DMS53 treated with DMSO at 0.1 percent for 48 hours (cell line): ENCODE measurements around the gene DEPDC1B.
A peak's percentile ranks its signal among the peaks of the same experiment; 100 is the strongest.
"Not testable (repeated sequence)": the region's sequence is repeated elsewhere in the genome, so short reads cannot be mapped to it uniquely, and the experiment has no call there.

Experiments used
- DNase-seq: peaks from one replicate; lab custom pipeline; 2025; ENCODE audit not compliant: unreplicated experiment; lab: John Stamatoyannopoulos, UW

Gene DEPDC1B

DNA sequence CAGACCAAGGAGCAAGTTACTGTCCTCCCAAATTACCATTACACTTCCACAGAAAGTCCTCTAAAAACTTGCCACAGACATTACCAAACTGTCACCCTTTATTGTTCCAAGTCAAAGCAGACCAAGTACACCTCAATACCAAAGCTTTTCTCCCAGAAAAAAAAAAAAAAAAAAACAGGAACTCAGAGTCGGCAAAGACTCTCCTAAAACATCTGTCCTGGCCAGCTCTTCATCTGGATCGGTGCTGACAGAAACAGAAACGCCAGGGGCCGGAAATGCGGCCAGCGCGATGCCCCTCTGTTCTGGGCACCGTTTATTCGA is 718 bp downstream of the DEPDC1B start:
- DNase-seq = no peak

GRCh38 chr5:60698336-60698735 is 1.6 kb downstream of the DEPDC1B start:
- no peak for DNase-seq

- DNase-seq = no peak
Measured at GRCh38 chr5:60690326-60690725, 9.6 kb downstream of the DEPDC1B start.

DNA sequence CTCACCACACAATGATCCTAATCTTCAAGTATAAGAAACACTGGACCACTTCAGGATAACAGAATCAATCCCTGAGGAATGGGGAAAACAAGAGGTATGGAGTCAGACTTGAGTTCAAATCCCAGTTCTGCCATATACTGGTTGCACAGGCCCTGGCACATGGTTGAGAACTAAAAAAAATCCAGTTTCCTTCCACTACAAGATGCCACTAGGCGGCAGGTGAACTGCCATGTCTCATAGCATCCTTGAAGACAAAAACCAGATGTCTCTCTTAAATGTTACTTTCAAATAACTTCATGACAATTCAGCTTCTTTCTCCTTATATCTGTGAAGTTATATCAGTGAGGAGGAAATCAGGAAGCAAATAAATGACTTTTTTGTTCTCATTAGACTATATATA is 11.0 kb downstream of the DEPDC1B start:
- DNase-seq = no peak

DNA sequence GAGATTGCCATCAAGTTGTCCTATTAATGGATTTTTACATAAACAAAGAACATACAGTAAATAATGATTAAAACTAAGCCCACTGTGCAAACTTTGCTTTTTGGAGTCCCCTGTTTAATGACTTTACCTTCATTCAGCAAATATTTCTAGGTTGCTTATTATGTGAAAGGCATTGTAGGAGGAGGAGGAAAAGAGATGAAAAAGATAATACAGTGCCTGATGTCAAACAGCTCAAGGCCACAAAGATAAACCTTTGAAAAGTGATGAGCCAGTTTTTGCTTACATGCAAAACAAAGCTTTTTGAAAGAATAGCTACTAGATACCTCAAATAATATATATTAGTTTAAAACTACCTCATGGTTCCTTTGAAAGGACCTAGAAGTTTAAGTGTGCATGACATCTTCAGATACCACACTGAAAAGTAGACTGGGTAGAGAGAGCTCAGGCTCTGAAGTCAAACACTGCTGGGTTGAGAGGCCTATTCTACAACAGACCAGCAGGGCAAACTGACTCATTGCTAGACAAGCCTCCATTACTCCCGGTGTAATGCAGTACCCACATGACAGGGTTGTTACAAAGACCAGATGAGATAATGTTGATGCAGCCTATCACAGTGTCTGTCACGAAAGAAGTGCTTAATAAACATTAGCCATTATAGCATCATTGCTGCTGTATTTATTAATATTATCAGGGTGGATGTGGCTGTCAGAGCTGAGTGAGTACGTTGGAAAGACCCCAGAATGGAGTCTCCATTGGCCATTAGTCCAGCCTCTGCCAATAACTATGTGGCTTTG is 11.8 kb downstream of the DEPDC1B start:
- peak; percentile 36 for DNase-seq

GRCh38 chr5:60686157-60686556 is 13.8 kb downstream of the DEPDC1B start:
- no peak for DNase-seq

DNA sequence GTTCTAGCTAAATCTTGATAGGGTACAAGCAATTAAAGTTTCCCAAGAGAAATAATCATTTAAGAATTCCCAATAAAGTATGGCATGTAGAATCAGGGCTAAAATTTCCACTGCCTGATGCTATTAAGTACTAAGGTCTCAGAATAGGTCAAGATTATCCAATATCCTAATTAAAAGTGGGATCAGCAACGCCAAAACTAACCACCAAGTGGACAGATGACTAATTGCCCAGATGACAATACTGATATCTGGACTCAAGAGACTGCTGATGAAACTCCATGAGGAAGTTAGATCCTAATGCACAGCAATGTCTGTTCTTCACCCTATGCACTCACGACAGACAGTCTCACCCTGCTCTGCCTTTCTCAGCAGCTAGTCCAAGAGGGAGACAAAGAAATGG is 14.3 kb downstream of the DEPDC1B start:
- no peak for DNase-seq

GRCh38 chr5:60685028-60685427 is 14.9 kb downstream of the DEPDC1B start:
- no peak for DNase-seq

DNA sequence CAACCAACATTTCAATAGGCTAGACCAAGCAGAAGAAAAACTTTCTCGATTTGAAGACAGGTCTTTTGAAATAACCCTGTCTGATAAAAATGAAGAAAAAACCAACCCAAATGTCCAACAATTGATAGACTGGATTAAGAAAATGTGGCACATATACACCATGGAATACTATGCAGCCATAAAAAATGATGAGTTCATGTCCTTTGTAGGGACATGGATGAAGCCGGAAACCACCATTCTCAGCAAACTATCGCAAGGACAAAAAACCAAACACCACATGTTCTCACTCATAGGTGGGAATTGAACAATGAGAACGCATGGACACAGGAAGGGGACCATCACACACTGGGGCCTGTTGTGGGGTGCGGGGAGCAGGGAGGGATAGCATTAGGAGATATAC is 18.0 kb downstream of the DEPDC1B start:
- not testable (repeated sequence) for DNase-seq

- no peak for DNase-seq
Measured at GRCh38 chr5:60679816-60680215, 20.1 kb downstream of the DEPDC1B start.

- peak; percentile 29 for DNase-seq
Measured at GRCh38 chr5:60677850-60678664, 21.9 kb downstream of the DEPDC1B start.

DNA sequence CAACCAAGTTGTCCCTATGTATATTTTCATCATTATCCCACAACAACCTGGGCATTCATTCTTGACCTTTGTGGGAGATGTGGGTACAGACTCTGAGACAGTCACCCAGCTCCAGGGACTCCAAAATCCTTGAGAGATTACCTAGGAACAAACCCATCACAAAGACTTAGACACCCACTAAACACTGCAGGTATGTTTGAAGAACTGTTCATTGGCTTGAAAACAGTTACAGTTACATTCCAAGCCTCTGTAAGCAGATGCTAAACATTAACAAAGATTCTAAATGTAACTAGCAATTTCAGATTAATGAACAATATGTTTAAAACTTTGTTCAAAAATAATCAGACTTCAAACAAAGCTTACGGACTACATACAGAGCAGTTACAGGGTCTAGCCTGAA is 24.7 kb downstream of the DEPDC1B start:
- no peak for DNase-seq

GRCh38 chr5:60674251-60675069 is 25.5 kb downstream of the DEPDC1B start:
- no peak for DNase-seq

DNA sequence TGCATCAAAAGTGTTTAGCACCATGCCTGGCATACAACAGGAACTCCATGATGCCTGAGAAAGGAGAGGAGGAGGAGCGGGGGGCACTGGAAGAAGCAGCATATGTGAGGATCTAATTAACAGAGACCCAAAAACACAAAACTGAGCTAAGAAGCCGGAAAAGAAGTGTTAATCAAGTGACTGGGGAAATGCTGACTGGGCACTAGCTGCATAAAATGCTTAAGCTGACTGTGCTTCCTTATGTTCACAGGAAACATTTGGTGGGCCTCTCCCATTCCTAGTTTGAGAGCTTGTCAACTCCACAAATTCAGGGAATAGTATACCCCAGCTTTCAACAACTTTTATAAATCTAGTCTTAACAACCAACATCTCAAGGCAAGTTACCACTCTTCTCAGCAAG is 26.6 kb downstream of the DEPDC1B start:
- no peak for DNase-seq

DNA sequence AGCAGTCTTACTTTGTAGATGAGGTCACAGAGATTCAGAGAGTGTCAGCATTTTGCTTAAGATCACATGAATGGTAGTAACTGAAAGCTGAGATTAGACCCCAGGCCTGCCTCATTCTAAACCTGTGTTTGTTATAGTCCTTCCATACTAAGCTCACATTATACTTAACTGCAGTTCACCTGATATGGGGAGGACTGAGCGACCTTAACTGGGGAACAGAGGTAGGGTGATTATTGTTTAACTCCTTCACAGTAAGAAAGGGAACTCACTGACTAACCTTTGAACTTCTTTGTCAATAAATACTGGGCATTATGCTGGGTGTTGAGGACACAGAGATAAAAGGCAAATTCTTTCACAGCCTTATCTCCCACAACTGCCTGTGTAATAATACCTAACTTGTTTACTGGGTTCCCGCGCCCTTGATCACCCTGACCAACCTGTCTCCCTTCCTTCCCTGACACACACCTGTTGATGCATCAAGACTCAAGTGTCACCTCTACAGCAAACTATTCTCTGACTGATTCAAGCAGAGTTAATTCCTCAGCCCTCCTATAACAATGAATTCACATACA is 27.2 kb downstream of the DEPDC1B start:
- no peak for DNase-seq

DNA sequence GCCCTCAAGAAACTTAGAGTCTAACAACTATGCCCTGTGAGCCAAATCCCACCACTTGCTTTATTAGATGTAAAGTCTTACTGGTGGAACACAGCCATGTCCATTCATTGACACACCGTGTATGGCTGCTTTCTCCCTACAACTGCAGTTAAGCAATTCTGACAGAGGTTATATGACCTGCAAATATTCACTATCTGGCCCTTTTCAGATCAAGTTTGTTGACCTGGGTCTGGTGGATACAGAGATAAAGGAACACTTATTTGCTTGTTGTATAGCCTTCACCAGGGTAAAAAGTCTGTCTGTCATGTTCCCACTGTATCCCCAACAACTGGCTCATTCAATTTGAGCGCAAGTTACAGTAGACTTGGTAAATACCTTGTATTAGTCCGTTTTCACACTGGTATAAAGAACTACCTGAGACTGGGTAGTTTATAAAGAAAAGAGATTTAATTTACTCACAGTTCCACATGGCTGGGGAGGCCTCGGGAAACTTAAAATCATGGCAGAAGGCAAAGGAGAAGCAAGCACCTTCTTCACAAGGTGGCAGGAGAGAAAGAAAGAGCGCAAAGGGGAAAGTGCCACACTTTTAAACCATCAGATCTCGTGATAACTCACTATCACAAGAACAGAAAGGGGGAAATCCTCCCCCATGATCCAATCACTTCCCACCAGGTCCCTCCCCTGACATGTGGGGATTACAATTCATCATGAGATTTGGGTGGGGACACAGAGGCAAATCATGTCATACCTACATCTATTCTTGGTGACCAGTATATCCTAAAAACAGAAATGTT is 27.9 kb downstream of the DEPDC1B start:
- DNase-seq = no peak

DNA sequence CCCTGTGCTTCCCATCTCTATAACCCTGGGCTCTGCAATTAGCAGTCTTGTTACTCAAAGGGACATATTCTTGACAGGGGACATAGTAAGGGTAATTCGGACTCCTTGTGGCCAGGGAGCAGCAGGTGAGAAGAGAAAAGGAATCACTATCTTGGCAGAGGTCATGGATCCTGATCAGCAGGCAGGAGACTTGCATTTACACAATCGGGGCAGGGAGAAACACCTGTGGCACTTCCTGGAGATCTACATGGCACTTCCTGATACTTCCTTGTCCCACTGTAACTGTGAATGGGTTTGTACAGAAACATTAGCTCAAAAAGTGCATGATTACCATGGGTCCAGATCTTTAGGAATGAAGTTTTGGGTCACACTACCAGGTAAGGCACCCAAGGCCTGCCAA is 29.2 kb downstream of the DEPDC1B start:
- DNase-seq = no peak

DNA sequence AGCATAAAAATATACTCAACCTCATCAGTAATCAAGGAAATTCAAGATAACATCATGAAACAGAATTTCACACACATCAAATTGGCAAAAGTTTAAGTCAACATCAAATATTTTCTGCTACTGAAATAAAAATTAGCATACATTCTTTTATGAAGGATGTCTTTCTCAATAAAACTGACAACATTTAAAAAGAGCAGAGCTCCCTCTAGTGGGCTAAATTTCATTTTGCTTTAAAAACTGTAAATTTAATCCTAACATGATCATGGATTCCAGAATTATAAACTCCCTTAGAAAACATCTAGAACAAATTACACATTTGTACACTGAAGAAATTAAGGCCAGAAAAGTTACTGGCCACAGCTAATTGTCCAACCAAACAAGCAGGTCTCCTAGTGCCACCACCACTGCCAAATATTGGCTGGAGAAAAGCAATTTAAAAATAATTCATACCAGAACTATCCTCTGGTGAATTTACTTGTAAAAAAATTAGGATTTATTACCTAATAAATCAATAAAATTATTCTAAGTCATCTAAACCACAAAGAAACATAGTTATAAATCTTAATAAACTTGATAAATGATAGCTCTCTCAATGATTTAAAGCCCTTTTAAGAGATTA is 31.2 kb downstream of the DEPDC1B start:
- DNase-seq = peak; percentile 43

- DNase-seq = no peak
Measured at GRCh38 chr5:60651872-60652620, 47.9 kb downstream of the DEPDC1B start.
